ENCODE measurements around the gene GABBR2. TPM values are rescaled to one million over a fixed set of nuclear protein-coding genes. Genes with fewer than 3 reads are reported as not detected.

Gene GABBR2
- total RNA-seq, 1 donor from 2014 or later: not detected

GRCh38 chr9:98634685-98635336, 73.9 kb downstream of the GABBR2 start:
- no peak for DNase-seq (ENCODE audit: low read depth)

DNA sequence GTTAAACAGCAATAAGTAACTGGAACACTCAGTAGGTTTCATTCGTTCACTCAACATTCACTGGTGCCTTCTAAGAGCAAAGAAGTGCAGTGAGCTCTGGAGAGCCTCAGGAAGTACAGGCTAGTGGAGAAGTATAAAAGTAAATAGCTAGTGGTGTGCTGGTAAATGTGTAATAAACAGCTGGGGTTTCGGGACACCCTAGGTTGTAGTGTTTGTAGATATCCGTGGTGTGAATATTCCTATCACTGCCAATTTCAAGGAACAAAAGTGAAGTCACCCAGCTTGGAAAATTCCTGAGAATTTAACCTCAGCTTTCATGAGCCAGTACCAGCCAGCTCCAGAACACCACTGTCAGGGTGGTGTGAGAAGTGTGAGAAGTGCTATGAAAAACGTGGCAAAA, 75.9 kb downstream of the GABBR2 start:
- DNase-seq (ENCODE audit: low read depth): no peak

DNA sequence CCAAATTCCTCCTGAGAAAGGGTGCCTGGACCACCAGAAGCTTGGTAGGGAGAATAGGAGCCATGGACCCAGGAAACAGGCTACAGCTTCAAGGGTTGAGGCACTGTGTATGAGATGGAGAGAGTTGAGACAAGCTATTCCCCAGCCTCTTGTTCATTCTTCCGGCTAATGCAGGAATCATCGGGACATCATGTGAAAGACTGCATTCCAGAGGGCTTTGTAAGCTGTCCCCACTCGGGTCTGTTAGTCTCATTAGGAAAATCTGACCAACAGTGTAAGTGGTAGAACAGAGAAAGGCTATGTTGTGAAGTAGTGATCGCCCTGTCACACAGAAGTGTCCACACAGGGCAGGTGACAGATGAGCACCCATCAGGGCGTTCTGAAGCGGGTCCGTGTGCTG, 81.4 kb downstream of the GABBR2 start:
- peak; percentile 36 for DNase-seq (ENCODE audit: low read depth)

DNA sequence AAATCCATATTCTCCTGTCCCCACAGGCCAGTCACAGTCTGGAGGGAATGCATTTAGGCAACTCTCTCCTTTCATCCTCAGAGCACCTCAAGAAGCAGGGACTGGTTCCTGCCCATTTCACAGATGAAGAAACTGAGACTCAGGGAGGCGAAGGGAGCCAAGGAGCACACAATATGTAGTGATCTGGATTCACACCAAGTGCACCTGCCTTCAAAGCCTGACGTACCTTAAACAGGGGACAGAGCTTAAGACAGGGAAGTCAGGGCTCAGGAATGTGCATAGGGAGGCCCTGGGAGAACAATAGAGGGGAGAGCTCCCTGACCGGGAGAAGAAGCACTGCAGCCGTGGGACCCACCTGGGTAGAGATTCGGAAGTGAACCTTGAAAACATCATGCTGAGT, 83.0 kb downstream of the GABBR2 start:
- DNase-seq (ENCODE audit: low read depth): no peak

GRCh38 chr9:98619788-98620187, 88.9 kb downstream of the GABBR2 start:
- no peak for DNase-seq (ENCODE audit: low read depth)

- no peak for DNase-seq (ENCODE audit: low read depth)
These were observed 93.1 kb downstream of the GABBR2 start for GRCh38 chr9:98615633-98616032.

DNA sequence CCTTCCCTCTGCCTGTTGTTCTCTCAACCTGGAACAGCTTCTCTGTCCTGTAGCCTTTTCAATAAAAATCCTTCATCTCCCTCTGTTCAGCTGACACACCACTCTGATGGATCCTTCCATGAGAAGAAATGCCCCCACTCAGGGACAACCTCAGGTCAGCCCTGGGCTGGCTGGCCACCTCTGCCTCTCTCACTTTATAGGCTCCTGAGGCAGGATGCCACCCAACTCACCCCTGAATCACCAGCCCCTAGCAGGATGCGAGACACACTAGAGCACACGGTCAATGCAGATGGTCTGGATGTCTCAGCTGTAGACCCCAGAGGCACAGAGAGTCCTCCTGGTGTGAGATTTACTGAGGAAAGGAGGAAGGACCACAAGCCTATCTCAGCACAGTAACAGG, 93.8 kb downstream of the GABBR2 start:
- DNase-seq (ENCODE audit: low read depth): no peak

- DNase-seq (ENCODE audit: low read depth): no peak
These were observed 96.5 kb downstream of the GABBR2 start for GRCh38 chr9:98612061-98612752.

DNA sequence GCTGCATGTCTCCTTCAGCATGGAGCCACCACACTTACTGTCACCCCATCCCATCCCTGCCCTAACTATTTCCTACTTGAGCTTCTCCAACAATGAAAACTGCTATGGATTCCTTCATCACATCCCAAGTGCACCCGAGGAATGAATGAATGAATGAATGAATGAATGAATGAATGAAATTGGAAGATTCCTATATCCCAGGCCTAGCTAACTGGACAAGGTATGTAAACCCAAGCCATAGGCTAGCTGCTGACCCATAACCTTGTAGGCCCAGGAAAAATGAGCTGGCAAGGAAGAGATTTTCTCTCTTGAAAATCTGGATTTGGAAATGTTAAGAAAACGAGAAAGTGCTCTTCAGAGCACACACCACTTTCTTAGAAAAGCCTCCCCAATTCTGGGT, 97.4 kb downstream of the GABBR2 start:
- DNase-seq (ENCODE audit: low read depth): no peak

DNA sequence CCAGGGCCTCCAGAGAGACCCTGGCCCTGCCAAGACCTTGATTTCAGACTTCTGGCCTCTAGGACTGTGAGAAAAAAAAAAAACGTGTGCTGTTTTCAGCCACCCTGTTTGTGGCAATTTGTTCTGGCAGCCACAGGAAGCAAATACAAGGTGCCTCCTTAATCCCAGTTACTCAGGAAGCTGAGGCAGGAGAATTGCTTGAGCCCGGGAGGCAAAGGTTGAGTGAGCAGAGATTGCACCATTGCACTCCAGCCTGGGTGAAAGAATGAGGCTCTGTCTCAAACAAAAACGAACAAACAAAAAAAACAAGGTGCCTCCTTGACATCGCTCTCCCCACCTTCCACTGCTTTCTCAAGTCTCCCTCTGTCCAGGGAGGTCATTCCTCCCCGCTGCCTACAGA, 98.0 kb downstream of the GABBR2 start:
- peak; percentile 48 for DNase-seq (ENCODE audit: low read depth)

GRCh38 chr9:98610211-98610610, 98.5 kb downstream of the GABBR2 start:
- peak; percentile 25 for DNase-seq (ENCODE audit: low read depth)

DNA sequence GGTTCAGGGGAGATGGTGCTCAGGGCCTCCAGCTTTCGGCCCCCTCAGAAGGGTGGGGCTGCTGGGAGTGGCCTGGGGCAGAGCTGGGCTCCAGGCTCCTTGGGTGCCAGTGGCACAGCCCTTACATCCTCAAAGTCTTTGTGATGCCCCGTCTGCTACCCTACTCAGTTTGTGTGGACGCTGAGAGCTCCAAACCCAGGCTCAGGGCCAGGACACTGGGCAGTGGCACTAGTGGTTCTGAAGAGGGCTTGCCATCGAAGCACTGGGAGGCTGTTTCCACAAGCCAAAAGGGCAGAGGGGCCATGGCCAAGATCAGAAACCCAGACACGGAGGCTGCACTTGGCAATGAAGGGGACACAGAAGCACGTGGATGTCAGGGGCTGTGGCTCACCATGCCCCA, 99.1 kb downstream of the GABBR2 start:
- no peak for DNase-seq (ENCODE audit: low read depth)

DNA sequence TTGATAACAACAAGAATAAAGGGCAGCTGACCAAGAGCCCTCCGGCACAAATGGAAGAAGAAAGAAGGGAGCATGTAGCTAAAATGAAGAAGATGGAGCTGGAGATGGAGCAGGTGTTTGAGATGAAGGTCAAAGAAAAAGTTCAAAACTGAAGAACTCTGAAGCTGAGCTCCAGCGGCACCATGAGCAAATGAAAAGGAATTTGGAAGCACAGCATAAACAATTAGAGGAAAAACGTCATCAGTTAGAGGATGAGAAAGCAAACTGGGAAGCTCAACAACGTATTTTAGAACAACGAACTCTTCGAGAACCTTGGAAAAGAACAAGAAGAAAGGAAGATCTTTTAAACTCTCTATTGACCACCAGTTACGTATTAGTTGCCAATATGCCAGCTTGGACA, 100.9 kb downstream of the GABBR2 start:
- DNase-seq (ENCODE audit: low read depth): no peak

DNA sequence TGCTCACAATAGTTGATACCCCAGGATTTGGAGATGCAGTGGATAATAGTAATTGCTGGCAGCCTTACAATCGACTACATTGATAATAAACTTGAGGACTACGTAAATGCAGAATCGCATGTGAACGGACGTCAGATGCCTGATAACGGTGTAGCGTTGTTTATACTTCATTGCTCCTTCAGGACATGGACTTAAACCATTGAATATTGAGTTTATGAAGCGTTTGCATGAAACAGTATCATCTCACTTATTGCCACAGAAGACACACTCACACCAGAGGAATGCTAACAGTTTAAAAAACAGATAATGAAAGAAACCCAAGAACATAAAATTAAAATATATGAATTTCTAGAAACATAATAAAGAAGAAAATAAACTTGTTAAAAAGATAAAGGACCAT, 101.6 kb downstream of the GABBR2 start:
- no peak for DNase-seq (ENCODE audit: low read depth)

DNA sequence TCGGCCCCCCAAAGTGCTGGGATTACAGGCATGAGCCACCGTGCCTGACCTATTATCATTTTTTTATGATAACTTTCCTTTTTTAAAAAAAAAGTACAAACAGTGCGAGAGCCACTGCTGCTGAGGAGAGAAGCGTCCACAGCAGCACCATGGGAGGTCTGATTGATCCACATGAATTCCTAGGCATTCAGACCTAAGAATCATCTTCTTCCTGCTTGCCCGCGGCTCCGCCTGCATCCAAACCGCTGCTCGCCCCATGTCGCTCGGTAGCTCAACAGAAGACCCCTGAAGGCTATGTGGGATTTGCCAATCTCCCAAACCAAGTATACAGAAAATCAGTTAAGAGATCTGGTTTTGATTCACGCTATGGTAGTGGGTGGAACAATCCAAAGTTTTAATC, 102.0 kb downstream of the GABBR2 start:
- no peak for DNase-seq (ENCODE audit: low read depth)

DNA sequence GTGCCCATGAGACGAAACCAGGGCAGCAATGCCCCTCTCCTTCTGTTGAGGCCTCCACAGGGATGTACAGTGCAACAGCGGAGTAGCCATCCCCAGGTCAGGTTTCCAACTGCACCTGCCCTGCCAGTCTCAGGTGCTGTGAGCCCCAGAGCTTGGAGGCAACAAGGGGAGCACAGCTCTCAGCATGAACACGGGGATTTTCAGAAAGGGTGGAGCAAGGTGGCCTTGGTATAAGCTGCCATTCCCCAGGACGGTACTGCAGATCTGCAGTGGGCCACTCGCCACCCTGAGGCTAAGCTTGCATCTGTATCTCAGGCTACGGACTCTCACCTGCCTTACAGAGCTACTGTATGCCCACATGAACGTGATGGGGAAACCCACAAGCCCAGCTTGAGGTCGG, 103.6 kb downstream of the GABBR2 start:
- no peak for DNase-seq (ENCODE audit: low read depth)

DNA sequence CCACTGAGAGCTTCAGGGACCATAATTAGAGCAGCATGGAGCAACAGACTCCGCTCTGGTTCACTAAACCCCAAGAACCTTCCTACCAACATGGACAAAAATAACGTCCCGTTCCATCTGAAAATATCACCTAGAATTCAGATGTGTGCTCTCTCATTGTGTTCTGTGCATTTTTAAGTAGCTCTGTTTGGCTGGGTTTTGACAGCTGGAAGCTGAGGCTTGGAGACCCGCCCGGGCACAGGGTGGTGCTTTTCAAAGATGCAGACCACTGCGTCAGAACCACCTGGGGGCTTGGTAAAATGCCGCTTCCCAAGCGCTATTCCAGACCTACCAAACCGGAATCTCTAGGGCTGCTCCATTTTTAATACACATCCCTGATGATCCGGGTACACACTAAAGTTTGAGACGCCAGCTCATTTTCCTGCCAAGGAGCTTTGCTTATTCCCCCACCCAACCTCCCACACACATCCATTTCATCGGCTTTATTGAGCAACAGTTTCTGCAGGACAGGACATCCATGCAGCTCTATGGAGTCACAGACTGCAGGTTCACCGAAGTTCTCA, 104.8 kb downstream of the GABBR2 start:
- no peak for DNase-seq (ENCODE audit: low read depth)

DNA sequence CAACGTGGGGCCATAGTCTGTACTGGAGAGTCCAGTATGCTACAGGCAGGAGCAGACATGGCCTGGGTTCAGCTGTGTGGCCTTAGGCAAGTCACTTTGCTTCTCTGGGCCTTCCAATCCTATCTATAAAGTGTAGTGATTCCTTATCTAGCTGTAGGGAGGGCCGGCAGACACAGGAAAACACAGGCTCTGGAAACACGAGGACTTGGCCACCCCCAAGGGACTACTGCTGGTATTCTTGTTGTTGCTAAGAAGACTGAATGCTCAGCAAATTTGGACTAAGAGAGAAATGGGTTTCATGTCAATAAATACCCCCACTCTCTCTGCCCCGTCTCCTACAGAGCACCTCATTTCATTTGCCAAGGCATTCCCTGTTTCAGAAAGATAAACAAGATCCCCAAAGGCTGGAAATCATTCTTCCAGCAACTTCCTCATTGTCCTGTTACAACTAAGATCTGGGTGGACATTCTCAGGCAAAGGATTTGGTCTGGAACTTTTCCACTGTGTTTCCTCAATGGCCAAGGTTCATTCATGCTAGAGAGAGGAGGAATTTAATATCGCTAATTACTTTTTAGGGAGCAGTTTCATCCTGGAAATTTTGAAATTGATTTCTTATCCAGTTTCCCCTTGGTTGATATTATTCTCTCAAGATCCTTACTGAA, 105.8 kb downstream of the GABBR2 start:
- no peak for DNase-seq (ENCODE audit: low read depth)

- no peak for DNase-seq (ENCODE audit: low read depth)
These were observed 108.1 kb downstream of the GABBR2 start for GRCh38 chr9:98600631-98601030.

GRCh38 chr9:98599566-98600216, 109.0 kb downstream of the GABBR2 start:
- DNase-seq (ENCODE audit: low read depth): no peak

DNA sequence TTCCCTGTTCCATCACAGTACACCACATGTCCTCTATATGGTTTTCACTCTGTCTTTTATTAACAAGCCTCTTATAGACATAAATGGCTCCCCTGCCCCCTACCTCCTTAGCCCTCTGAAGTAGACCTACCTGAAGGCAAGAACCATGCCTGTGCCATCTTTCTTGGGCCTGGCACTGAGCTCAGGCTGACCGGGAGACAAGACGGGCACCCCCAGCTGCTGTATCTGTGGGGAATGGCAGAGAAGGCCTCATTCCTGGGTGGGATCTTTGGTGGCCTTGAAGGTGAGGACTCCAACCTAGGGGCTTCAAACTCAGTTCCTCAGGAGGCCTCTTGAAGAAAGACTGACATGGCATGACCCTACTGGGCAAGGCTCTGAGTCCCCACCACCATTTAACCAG, 109.9 kb downstream of the GABBR2 start:
- DNase-seq (ENCODE audit: low read depth): no peak

DNA sequence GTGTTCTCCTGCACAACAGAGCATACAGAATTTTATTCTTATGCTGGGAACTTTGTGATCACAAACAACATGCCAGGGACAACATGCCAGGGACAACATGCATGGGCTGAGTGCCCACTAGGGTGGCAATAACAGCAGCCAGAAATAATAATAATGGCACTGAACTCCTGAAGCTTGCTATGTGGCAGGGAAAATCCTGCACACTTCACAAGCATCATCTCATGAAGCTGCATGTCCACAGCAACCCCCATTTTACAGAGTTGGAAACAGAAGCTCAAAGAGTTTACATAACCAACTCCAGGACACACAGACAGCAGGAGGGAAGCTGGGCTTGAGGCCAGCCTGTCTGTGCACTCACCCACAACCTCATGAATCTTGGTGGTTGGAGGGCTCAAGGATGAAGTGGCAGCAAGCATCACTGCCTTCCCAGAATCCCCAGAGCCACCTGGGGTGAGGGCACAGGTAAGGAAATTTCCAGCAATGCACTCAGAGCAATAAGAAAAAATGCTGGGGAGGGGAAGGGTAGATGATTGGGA, 111.4 kb downstream of the GABBR2 start:
- peak; percentile 34 for DNase-seq (ENCODE audit: low read depth)

Data from renal cortical epithelial cell (primary cell).